HG03045 (cell line): ENCODE data around the gene SP2.

Experiments
- ATAC-seq: cut with Tn5 transposase; IDR thresholded peaks from one replicate; pipeline ENCODE4 v1.9.1; 2021; ENCODE audit warnings: mild to moderate bottlenecking, moderate library complexity; ENCODE audit not compliant: unreplicated experiment

Gene SP2

DNA sequence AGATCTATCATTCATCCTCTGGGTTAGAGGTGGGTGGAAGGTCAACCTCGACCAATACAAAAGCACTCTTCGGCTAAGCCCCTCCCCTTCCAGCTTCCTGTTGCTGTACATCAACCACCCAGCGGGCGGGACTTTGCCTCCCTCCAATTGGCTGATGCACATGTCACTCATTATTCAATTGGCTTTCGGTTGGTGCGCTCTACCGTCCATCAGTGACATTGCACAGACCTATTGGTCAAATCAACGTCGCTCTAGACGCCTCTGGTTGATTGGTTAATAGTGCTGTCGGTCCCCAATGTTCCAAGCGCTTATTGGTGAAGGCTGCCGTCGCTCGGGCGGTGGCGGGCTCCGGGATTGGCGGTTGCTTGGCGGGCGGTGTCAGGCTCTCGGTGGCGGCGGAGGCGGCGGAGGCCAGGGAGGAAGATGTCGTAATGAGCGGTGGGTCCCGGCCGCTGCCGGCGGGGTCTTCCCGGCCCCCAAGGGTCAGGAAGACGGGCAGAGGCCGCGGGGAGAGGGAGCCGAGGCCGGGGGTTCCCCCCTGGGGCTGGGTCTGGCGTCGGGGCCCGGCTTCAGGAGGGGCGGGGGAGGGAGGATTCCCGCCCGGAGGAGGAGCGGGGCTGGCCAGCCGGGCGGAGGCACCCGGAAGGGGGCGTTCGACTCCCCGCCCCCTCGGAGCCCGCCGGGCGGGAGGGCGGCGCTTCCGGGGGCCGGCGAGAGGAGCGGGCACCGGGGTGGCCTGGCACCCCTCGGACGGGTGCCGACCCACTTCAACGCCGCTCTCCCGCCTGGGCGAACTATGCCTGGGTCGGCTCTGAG, at the start of gene SP2:
Gene SP2 (plus strand): TSS at position 381 of the 816 bp plus-strand sequence. CDS start 51 bp downstream, at position 432.
- ATAC-seq = peak; percentile 90

DNA sequence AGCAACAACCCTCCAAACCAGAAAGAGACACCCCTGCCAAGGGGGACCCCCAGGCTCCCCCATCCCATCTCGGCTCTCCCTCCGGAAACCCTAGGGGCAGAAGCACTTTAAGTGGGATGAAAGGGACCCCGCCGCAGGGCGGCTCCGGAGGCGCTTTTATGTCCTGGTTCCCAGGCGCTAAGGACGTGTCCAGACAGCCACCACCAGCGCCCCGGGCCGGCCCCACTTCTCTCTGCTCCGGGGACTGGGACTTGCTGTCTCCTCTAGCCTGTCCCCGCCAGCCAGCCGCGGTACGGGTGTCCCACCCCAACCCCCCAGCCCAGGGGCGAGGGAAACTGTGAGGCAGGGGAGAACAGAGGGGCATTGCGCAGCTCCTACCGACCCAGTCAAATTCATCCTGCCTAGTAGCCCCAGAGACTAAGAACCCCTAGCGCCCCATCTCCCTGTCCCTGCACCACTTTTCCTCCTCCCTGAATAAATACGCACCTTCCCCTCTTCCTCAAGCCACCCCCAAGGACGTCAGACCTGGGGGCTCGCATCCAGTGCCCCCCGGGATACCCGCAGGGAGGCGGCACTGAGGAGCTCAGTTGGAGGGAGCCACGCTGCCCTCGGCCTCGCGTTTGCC, 49.2 kb upstream of the SP2 start:
- ATAC-seq = no peak

DNA sequence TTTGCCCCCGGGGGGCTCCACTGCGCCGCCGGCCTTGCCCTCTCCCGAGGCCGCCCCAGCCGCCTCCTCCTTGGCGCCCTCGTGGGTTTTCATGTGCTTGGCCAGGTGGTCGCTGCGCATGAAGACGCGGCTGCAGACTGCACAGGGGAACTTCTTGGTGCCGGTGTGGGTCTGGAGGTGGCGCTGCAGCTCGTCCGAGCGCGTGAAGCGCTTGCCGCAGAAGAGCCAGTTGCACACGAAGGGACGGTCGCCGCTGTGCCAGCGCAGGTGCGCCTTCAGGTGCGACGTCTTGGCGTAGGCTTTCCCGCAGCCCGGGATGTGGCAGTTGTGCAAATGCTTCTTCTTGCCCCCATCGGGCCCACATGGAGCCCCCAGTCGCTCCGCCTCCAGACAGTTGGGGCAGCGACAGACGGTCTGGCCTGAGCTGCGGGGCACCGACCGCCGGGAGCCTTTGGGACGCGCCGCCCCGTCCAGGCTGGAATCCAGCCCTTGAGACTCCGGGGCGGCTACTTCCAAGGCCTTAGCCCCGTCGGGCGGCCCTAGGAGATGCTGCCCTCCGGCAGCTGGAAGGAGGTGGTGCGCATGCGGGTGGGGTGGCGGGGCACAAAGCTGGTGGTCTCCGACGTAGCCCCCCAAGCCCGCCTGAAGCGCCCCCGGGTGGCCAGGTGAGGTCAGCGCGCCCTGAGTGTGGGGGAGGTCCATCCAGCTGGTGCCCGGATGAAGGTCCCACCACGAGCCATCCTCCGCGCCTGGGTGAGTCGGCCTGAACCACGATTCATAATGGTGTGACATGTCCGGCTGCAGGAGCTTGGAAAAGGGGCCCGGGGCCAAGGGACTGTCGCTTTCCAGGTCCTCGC, 48.5 kb upstream of the SP2 start:
- no peak for ATAC-seq

DNA sequence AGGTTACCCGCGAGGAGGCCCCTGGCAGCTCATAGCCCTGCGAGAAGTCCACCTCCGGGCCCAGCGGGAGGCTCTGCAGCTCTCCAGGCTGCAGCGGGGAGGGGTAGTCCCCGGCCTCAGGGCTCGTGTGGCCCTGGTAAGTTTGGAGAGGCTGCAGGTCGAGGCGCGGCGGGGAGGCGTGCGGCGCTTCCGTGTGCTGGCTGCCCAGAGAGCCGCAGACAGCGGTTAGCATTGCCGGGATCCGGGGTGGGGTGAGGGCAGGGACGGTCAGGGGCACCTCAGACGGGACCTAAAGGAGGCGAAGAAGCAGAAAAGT, 47.9 kb upstream of the SP2 start:
- no peak for ATAC-seq

DNA sequence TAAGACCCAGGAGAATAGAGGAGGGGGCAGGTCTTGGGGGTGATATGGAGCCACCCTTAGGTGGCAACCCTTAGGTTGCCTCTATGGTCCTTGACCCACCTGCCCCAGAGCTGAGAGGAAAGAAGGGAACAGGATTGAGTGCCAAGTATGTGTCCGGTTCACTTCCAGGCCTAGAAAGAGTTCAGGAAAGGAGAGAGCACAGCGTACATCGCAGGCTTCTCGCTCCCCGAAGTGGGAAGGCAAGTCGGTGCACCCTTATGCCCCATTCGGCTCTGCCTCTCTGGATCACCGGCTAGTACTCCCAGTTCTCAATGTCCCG, 45.7 kb upstream of the SP2 start:
- ATAC-seq = no peak

DNA sequence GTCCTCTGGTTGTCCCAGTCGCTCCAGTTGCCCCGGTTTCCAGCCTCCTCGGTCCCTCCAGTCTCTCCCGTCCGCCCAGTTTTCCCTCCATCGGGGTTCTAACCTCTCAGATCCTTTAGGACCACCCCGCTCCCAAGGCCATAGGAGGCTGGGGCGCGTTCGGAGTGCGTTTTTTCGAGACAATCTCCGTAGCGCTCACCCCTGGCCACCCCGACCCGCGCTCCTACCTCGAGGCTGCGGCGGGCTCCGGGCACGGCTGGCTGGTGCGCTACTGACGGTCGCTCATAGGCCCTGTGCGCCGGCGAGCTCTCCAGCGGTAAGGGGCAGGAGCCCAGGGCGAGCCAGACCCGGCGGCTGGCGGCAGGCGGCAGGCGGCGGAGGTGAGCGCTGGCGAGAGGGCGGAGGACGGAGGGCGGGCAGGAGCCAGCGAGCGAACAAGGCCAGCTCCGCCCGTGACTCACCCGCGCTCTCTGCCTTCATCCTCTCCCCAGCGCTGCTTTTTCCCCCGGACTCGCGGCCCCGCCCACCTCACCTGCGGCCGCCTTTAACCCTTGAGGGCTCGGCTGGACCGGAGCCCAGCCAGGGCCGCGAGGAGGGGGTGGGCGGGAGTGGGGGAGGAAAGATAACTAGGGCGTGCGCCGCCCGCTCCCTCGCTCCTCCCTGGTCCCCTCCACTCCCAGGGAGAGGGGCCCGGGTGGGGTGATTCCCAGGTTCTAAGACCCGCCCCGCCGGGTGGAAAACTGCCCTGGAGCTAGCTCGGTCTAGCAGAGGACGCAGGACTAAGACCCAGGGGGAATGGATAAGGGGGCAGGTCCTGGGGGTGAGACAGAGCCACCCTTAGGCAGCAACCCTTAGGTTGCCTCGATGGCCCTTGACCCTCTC, 45.1 kb upstream of the SP2 start, which contains the start of gene SP6:
Gene SP6 (minus strand): TSS at position 472 of the 882 bp plus-strand sequence. CDS start 2,734 bp downstream, outside the sequence.
- no peak for ATAC-seq

DNA sequence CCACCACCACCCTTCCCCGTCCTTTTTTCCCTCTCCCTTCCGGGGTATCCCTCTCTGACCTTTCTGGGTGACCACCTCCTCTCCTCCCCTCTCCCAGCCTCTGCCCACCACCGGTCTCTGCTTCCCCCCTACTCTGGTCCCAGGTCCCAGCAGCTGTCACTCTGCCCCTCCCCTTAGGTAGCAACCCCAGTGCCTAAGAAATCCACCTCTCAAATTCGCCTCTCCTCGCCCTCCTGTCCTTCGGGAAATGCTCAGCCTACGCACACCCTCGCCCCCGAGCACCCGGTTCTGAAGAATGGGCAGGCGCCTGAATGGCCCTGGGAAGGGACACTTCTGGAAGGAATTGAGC, 44.3 kb upstream of the SP2 start:
- ATAC-seq = no peak

DNA sequence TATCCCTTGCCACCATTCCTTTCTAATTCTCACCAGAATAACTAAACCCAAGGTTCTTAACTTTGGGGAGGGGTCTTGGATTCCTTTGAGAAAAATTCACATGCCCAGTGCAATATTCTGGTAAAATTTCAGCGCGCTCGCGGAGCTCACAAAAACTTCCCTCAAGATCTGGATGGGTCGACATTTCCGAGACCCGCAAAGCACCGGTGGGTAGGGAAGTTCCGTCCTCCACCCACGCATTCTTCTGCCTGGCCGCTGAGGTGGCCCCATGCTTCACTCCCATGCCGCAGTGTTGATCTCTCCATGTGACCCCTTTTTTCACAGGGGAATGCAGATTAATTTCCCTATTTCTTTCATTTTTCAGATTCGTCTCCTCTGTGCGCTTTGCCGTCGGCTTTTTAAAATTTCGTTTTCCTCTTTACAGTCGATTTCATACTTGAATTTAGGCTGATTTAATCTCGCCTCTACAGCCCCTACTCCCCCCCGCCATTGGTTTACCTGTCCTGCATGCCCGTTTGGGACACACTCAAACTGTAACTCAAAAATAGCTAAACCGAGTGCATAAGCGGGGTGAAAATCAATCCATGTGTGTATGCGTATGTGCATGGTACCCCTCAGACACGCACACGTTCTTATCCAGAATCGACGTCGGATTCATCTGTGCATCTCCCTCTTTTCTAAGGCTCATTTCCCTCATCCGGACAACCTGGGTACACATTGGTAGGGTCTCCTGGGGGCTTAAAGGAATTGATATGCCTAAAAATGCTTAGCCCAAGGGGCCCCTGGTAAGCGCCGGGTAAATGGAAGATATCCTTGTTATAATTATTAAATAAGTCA, 43.7 kb upstream of the SP2 start:
- ATAC-seq = no peak

DNA sequence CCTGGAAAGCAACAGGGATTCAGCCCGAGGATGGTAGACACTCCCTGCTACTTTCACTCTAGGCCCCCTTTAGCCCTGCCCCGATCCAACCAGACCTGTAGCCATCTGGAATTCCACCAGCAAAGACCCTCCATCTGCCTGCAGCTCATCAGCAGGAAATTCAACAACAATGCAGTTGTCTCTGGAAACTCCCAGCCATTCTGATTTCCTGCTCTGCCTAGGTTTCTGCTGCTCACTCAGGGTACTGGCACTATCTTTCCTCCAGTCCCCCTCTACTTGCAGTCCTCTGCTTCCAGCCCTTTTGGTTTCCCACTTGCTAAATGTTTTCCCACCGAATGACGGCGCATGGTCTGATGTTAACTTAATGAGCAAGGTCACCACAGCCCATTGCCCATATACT, 42.4 kb upstream of the SP2 start:
- no peak for ATAC-seq

DNA sequence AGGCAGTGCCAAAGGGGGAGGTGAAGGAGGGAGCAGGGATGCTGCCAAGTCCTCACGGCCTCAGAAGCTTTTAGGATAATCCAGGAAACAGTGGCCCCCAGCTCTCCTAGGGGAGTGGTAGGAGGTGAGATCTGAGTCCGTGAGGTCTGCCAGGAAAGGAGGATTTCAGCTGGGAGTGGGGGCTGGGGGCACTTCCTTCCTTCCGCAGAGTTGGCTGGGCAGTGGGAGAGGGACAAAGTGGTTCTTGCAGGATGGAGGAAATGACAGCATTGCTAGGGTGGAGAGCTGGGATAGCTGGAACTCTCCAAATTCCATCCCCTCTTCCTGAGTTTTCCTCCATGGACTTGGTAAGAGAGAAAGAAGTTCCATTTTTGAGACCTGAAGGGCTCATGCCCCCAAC, 40.3 kb upstream of the SP2 start:
- no peak for ATAC-seq

DNA sequence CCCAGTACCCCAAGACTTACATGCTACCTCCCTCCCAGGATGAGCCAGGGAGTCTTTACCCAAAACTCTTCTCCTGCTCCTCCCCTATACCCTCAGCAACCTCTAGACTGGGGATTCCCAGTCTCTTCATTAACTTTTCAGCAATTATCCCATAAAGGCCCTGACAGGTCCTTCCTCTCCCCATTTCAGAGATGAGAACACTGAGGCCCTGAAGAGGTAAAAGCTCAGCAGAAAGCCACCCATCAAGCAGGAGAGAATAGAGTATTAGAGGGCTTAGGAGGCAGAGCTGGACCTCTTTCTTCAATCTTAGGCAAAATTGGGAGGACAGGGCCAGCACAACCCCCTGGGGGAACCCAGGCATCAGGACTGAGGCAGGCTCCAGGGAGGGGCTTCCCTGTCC, 39.2 kb upstream of the SP2 start:
- no peak for ATAC-seq

DNA sequence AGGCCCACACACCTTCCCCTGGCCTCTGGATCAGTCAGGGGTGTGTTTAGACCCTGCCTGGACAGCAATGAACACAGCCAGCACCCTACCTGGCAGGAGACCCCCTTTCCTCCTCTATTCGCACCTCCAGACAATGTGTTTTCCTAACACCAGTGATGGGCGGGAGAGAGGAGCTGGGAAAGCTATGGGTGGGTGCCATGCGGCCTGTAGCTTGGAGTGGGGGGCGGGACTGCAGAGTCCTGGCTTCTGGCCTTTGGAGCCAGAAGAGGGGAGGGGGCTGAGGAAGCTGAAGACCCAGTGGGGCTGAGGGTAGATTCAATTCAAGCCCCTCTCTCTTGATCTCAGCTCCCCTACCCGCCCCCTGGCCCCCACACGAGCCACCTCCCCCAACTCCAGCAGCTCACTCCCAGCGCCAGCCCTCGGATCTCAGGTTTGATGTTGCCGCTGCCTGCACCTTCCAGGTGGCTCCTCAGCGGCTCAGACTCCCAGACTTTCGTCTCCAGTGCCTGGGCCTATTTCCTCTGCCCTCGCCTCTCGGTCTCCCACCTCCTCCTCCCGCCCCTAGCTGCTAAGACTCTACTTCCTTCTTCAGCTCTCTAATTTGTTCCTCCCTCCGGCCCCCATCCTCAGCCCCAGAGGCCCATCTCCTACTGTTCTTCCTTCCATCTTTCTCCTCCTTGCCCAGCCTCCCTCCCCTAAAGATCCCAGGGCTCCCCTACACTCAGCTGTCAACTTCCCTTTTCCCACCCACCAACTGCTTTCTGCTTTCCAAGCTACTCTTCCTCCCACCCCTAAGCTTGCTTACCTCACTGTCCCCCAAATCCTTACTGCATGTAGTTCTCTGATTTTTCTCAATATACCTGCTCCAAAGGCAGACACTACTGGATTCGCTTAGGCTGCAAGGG, 38.2 kb upstream of the SP2 start:
- ATAC-seq = no peak

DNA sequence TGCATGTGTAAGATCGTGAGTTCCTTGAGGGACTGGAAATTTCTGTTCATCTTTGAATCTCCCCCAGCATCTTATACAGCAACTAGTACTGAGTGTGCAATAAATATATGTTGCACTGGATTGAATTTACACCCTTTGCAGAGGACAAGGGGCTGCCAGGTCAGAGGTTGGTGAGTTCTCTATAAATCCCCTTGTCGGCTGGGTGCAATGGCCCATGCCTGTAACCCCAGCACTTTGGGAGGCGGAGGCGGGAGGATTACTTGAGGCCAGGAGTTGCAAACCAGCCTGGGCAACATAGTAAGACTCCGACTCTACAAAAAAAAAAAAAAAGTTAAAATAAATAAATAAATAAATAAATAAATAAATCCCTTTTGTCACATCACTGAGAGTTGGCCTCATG, 35.6 kb upstream of the SP2 start:
- ATAC-seq = no peak

DNA sequence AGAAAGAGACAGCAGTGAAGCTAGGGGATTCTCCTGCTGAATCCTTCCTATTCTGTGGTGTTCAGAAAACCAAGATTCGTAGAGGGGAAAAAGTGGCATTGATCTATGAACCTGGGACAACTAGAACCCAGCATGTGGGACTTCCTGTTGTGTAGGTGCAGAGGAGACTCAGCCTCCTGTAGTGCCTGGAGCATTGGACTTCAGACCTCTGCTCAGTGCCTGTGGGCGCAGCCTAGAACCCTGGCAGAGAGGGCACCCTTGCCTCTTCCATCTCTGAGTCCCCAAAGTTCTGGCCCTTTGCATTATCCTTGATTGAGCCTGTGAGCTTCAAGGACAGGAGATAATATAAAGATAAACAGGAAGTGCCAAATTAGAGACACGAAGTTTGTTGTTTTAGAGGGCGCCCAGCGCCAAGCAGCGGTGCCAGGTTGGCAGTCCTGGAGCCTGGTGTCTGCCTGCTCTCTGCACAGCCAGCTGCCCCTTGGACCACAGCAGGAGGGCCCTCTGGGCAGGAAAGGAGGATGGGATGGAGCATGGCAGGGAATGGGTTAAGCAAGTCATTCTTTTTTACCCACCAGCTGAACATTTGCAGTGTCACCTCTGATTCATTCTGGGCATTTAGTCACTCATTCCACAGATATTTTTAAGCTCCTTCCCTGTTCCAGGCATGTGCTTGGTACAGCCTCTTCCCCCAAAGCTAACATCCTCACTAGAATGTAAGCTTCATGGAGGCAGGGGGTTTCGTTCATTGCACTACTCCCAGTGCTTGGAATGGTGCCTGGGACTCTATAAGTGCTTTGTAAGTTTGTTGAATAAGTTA, 33.2 kb upstream of the SP2 start:
- ATAC-seq = no peak

DNA sequence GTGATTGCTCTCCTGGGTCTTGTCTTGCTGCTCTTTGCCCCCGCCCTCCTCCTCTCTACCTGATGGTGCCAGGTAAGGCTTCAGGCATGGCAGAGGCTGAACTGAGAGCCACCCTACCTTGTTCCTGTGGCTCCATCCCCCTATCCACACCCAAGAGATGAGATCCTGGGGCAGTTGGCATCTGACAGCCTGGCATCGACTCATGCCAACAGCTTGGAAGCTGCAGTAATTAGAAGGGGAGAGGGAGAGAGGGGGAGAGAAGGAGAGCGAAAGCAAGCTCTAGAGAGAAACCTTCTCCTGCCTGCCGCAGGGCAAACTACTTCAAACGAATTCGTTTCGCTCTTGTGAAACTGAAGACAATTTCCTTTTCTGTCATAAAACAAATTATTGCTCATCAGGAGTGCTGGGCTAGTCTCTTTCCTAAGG, 31.2 kb upstream of the SP2 start:
- ATAC-seq = no peak

DNA sequence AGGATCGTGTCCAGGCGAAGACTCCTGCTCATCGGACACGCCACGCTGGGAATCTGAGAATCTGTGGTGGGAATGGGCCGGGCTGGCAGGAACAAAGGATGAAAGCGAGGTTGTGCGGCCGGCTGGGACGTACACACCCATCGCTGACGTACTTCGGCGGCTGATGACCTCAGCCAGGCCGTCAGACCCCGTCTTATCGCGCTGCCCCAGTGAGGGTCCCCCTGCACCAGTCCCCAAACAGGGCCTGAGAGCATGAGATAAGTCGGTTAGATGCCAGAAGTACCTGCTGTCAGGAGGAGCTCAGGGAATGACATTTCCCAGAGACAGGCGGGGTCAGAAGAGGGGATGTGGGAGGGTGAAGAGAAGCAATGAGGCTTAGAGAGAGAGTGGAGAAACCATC, 29.1 kb upstream of the SP2 start:
- ATAC-seq = no peak

DNA sequence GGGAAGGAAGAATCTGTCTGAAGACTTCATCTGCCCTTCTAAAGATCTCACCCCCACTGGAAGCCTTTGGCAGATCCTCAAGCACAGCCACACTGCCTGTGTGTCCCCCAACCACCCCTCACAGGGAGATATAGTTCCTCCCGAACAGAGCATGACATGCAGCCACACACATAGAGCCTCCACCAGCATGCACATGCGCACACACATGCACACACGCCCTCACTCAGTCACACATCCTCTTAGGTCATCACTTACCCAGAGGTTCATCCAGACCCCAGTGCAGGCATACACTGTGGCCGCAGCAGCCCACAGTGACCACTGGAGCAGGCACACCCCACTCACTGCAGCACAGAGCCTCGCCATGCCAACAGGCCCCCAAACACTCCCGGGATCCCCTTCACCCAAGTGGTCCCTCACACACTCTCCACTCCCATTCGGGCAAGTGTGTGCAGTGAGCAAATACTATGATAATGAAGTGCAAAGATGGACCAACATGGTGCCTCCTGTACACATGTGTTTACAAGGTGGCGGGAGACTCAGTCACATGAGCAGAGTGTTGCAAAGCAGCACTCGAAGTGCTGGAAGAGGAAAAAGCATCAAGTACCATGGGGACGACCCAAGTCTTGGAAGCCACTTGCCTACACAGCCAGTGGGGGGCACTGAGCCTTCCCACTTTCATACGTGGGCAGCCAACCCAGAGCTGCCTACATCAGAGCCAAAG, 28.1 kb upstream of the SP2 start:
- ATAC-seq = no peak

DNA sequence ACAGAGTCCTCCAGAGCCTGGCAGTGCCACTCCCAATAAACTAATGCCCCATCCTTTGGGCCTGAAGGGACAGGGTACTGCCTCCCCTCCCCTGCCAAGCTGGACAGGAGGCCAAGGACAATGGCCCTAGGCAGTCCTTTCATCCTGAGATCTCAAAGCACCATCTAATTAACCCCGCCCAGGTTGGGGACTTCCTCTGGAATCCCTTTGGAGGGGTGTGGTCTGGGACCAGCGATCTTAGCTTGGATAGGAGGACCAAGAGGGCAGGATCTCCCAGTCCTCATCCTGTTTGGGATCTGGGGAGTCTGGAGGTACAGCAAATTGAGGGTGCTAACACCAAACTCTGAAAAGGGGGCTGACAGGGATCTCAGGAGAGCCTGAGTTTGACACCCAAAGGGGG, 26.9 kb upstream of the SP2 start:
- ATAC-seq = no peak
